NCI-H2227 (cell line): ENCODE measurements around the gene PITPNM3.

ENCODE experiments used
- DNase-seq: peaks from one replicate; lab custom pipeline; 2025; ENCODE audit not compliant: unreplicated experiment; lab: John Stamatoyannopoulos, UW

The PITPNM3 gene

GRCh38 chr17:6465206-6466003, 91.0 kb downstream of the PITPNM3 start:
- DNase-seq = no peak

- DNase-seq = no peak
These were observed 91.8 kb downstream of the PITPNM3 start for GRCh38 chr17:6464446-6465041.

GRCh38 chr17:6463616-6464445, 92.5 kb downstream of the PITPNM3 start:
- no peak for DNase-seq

DNA sequence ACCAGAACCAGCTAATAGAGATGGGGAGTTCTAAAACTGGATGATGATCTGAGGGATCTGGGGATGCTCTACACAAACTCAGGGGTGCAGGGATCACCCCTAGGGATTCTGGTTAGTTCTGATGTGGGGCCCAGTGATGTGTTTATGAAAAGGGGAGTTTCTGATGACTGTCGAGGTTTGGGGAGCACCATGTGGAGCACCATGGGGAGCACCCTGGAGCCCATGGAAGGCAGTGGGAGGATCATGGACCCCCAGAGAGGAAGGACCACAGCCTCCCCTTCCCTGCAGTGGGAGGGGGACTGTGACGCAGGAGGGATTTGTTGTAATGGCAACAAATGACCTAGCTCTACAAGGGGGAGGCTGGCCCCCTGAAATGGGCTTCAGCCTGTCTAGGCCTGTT, 93.7 kb downstream of the PITPNM3 start:
- no peak for DNase-seq

GRCh38 chr17:6461792-6462524, 94.4 kb downstream of the PITPNM3 start:
- DNase-seq = no peak

- no peak for DNase-seq
These were observed 95.1 kb downstream of the PITPNM3 start for GRCh38 chr17:6461246-6461645.

DNA sequence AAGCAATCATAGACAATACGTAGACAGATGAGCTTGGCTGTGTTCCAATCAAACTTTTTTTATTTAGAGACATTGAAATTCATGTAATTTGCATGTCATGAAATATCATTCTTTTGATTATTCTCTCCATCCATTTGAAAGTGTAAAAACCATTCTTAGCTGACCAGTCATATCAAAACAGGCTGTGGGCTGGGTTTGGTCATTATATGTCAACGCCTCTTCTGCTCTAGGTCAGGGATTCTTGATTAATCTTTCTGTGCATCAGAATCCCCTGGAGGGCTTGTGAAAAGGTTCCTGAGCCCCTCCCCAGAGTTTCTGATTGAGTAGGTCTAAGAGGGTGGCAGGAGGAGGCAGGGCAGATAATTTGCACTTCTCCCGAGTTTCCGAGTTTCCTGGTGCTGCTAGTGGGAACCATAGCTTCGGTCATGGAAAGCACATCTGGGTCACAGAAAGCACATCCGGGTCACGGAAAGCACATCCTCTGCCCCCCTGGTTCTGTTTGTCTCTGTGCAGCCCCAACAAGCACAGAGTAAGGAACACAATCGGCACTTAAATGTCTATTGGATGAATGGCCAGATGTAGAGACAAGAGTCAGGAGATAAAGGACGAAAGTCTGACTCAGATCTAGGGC, 95.7 kb downstream of the PITPNM3 start:
- no peak for DNase-seq

GRCh38 chr17:6458460-6458950, 97.8 kb downstream of the PITPNM3 start:
- no peak for DNase-seq

DNA sequence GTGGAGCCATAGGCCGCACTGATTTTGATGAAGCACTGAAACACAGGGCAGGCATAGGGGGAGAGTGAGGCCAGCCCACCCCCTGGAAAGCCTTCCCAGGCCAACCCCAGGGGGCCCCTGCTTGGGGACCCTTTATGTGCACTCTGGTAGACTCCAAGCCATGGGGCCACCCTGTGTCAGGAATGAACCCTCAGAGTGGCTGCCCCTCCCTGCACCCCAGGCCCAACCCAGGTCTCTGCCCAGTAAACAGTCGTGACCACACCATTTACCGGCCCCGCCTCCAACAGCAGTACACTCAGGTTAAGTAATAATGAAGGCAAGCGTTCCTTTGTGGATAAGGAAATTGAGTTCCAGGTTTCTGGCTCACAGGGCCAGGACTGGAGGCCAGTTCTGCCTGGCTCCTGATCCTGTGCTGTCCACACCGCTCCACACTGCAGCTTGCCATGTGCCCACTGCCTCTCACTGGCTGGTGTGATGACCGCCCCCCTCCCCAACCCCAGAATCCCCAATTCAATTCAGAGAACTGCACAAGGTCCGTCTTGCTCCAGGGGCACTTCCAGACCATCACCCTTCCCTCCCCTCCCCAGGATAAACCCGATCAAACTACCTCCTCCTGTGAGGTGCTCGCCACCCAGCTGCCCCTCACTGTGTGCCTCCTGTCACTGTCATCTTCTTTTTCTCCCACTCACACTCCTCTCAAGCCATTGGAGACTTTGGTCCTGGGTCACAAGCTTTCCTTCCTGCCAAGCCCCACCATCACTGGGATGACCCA, 98.5 kb downstream of the PITPNM3 start:
- DNase-seq = no peak

- DNase-seq = no peak
These were observed 99.3 kb downstream of the PITPNM3 start for GRCh38 chr17:6456914-6457687.

DNA sequence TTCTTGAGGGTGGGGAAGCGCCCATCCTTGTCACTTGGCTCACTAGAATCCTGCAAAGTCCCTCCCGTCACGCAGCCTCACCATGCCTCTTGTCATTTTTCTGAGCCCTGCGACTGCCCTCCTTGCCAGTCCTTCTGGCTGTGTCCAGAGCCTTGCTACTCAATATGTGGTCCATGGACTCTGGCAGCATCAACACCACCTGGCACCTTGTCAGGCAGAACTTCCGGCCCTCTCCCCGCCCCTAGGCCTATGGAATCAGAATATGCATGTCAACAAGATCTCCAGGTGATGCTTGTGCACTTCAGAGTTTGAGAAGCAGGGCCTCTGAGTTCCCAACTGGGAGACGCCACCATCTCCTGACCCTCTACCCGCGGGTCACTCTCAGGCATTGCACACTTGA, 100.0 kb downstream of the PITPNM3 start:
- no peak for DNase-seq

GRCh38 chr17:6455321-6455705, 101.0 kb downstream of the PITPNM3 start:
- no peak for DNase-seq

DNA sequence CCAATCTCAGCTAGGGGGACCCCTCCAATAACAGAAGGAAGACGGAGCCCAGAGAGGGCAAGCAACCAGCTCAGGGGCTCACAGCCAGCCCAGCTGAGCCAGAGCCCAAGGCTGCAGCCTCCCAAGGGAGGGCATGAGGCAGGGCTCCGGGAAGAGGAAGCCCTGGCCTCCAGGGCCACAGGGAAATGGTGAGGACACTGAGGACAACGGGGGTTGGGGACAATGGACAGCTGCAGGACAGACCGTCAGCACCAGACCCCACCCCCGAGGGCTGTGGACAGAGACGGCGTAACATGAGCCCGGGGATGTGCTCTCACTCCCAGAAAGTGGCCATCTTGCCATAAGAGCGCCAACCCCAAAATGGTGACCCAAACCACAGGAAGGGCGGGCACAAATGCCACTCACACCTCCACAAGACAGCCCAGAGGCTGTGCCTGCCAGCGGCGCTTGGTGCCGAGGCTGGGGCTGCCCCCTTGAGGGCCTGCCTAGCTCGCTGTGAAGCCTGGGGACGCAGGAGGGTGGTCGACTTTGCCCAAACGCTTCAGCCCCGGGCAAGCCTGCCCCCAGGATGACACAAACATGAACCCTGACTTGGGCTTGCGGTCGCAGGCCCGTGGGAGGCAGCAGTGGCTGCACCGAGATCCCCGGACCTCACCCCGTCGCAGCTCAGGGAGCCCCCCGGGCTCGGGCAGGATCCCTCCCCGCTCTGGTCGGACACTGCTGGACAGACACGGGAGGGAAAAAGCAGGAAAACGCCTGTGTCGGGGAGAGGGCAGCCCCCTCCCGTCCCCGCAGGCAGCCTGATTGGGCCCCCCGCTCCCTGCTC, 101.6 kb downstream of the PITPNM3 start:
- DNase-seq = no peak

GRCh38 chr17:6453279-6454024, 102.9 kb downstream of the PITPNM3 start:
- no peak for DNase-seq

DNA sequence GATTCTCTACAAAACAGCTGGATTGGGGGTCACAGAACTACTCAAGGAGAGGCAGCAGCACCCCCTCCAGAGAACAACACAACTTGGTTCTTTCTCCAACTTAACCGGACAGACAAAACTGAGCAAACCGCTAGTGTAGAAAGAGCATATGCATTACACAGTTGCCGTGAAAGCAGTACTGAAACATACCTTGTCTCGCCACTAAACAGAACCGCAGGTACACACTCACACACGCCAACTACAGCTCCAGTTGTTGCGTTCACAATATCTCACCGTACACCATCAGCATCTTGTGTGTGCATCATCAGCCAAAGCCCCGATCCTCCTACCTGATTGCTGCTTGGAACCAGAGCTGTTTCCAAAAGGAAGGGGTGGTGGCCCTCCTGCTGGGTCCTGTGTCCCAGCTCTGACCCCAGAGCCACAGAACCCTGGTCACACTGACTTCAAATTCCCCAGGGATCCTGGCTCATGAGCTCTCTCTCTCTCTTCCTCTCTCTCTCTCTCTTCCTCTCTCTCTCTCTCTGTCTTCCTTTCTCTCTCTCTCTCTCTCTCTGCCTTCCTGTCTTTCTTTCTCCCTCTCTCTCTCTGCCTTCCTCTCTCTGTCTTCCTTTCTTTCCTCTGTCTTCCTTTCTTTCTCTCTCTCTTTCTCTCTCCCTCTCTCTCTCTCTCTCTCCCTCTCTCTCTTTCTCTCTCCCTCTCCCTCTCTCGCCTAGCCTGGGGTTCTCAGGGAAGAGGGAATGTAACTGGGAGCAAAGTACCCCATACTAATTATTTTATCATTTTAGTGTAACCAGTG, 103.7 kb downstream of the PITPNM3 start:
- DNase-seq = no peak

- DNase-seq = no peak
These were observed 105.2 kb downstream of the PITPNM3 start for GRCh38 chr17:6450926-6451832.
